HG03469 (cell line): Measurements from ENCODE around the gene METTL14.

Experiments
- ATAC-seq: cut with Tn5 transposase; IDR thresholded peaks from one replicate; pipeline ENCODE4 v1.9.1; 2021; ENCODE audit warnings: mild to moderate bottlenecking, moderate library complexity, moderate number of reproducible peaks; ENCODE audit not compliant: unreplicated experiment

Gene METTL14

DNA sequence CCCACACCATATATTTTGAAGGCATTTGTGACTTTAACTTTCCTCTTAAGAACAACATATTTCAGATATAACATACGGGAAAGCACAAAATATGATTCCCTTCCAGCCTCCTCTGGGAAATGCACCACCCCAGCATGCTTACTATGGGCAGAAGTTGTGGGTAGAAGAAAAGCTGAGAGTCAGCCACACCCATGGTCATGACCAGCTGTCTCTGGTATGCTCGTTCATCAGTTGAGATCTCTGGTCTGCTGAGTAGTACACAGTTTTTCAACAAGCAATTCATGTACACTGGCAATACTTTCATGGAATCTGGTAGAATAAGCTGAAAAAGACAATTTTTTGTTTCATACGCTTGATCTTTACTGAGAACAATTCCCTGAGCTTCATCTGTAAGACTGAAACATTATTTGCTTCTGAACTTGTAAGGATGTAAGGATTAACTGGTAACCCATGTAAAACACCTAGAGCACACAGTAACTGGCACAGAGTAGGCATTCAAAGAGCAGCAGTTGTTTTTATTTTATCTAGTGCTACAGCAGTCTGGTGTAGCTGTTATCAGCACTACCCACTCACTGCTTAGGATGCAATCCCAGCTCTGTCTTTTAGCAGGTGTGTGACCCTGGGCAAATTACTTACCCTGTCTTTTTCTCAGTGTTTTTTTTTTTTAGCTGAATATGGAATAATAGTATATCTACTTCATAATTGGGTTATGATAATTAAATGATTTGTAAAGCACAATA is 47.6 kb downstream of the METTL14 start:
- no peak for ATAC-seq

DNA sequence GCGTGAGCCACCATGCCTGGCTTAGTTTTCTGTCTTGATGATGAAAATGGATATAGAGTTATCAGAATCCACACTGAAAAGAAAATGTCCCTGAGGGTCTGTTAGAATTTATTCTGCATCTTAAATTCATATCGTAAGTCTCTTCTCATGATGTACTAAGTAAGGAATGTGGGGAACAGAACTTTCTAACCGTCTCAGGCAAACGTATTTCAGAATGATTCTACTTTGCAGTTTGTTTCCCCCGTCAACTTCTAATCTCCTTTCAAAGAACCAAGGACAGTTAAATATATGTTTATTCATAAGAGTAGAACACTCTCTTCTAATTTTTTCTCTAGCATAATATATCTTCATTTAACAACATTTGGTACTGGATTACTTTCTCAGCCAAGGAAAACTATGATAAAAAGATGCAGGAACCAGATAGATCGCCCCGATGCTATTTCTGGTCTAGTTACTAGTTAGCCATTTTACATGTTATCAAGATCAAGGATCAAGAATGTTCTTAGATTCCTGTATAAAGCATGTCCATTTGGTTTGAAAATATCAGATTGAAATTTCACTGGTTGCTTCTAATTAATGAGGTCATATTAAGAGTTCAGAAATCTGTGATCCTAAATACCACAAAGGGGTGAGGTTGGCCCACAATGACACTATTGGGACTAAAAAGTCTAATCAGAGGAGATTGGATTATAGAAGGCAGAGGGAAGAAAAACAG is 49.5 kb downstream of the METTL14 start:
- no peak for ATAC-seq

DNA sequence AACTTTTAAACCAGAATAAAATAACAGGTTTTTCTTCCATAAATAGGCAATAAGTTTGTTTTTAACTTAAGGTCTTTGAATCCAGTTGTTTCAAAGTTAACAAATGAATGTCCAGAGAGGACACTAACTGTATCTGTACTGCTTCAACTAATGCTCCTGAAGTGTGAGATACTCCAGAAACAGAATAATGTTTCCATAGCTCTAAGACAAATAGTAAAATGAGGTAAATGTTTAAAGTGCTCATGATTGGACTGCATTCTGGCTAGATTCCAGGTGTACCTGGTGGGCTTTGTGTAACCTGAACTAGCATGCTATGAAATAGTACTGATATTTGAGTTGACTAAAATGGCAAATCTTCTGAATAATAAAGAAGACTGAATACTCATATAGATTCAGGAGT is 51.7 kb downstream of the METTL14 start:
- ATAC-seq: no peak

DNA sequence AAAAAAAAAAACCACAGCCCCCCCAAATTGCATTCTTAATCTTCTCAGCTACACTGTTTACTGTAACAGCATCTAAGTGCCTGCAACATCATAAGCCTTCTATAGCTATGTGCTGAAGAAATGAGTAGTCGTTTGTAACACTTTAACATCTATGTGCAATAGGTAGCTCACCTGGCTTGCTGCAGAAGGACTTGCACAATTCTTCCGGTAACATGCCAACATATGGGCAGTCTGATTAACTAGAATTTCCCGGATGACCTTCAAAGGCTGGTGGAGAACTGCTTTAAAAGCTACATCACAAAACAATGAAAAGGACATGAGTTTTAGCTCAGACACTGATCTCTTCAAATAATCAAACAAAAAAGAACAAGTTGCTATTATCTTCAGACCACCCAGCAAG is 52.9 kb downstream of the METTL14 start:
- ATAC-seq: no peak

DNA sequence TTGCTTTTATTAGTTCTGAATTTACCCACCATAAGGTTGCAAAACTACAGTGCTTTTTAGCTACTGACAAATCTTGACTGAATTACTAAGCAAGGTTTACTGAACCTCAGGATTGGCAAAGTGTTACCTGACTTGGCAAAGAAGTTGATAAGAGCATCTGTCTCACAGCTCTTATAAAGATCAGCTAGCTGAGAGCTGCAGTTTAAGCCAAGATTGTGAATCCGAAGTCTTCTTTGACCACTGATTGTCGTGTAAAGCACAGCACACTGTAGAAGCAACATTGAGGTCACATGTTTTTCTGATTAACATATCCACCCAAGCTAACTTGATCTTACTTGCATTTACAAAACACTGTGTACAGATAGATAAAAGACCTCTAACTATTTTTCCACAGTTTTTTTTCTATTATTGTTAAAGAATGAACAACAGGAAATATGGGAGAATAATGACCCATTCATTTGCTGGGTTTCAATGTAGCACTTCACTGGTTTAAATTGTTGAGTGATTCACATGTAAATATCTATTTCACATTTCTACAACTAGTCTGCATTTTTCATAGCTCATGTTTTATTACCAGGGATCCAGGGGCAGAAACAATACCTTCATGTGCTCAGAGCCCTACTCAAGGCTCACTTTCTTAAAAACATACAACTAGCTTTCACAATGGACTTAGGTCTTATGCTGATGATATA is 54.0 kb downstream of the METTL14 start:
- ATAC-seq: no peak

DNA sequence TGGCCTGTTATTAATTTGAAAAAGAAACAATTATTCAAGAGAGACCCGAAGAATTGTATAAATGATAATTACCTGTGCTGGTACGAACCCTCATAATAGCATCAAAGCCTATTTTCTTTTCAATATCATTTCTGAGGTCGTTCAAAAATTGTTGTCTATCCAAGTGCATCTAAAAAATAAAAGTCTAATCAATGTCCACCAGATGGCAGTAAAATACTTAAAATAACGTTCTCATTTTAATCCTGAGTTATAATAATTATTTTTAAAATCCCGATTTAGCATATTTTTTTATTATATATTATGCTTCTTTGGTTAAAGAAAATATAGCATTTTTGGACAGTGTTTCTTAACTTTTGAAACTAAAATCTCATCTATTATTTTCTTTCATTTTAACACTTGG is 55.7 kb downstream of the METTL14 start:
- ATAC-seq: no peak

DNA sequence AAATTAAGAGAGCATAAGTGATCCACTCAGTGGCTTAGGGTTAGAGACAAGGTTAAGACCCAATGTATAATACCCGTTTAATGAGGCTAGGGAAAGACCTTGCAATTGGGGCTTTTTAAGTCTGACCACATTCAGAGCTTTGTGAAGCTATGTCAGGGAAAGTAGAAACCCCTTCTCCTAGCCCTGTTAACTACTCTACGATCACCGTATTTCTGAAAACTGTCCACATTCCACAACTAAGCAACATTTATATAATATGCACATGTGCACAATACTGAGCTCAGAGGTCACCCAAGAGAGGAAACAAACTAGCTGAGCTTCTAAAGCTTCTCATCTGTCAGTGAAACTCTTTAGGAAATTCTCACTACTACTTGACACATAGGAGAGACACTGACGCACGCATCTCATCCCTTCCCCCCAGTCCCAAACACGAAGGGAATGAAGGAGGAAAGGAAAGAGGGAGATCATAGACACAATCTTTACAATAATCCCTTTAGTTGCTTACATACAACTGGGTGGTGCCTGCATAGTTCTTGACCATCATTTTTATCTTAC is 56.2 kb downstream of the METTL14 start:
- ATAC-seq: no peak

DNA sequence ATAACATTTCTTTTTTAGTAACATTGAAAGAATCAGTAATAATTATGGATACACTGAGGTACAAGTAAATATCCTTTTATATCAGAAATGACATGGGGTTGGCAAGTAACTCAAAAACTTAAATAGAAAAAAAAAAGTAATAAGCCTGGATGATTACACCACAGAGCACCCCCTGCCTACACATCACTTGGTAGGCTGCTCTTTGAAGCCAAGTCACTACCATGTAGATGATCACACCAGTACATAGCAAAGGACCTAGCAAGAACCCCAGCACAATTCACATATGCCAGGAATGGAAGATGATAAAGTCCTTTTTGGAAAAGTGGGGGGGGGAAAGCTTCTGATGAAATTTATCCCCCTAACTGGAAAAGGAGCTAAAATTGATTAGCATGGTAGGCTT is 56.9 kb downstream of the METTL14 start:
- ATAC-seq: no peak

DNA sequence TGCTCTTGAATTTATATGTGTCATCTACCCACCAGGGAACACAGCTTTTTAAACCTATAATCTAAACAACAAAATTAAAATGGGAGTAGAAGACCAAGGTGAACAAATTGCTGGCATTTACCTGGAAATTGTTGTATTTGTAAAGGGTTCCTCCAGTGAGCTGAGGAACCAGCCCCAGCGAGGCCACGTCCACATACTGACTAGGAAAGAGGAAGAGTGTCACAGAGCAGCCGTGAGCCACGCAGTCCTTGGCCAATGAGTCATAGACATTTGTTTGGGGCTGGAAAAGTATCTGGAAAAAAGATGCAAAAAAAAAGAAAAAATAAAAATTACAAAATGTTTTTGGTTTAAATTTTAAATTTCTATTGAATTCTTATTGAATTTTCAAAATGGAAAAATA is 58.7 kb downstream of the METTL14 start:
- ATAC-seq: no peak

DNA sequence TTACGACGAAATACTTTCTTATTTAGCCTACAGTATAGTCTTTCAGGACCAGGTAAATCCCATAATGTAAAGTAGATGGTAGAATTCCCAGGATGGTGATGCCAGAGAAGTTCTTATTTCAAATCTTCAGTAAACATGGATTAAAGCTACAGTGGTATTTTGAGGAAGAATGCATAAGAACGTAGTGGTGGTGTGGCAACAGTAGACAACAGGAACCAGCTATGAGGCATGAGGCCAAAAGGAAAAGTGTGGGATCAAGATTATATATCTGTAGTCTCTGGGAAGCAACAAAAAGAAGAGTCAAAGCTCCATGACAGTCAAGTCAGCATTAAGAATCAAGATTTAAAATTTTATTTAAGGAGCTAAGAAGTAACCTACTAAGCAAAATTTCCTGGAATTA is 60.2 kb downstream of the METTL14 start:
- no peak for ATAC-seq

DNA sequence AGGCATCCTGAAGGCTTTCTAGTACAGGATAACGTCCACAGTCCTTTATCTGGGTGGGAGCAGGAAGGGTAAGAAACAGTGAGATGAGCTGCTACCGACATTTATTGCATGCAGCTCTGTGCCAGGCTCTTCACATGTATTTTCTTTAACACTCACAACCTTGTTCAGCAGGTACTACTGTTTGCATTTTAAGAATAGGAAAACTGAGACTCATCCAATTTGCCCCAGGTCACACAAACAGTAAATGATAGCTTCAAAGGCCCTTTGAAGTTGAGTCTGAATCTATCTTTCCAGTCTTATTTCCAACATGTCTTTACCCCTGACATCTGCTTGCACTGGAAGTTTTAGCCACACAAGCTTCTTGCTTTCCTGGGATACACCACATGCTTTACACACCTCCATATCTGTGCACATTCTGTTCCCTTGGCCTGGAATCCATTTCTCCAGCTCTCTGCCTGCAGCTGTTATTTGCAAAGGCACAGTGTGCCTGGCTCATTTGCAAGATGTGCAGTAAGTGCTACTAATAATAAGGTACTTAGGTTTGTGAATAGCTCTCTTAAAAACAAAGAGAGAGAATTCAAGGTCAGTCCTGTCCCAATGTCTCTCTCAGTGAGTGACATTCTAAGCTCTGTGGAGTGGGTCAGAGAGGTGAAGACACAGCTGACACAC is 61.2 kb downstream of the METTL14 start:
- ATAC-seq: no peak

DNA sequence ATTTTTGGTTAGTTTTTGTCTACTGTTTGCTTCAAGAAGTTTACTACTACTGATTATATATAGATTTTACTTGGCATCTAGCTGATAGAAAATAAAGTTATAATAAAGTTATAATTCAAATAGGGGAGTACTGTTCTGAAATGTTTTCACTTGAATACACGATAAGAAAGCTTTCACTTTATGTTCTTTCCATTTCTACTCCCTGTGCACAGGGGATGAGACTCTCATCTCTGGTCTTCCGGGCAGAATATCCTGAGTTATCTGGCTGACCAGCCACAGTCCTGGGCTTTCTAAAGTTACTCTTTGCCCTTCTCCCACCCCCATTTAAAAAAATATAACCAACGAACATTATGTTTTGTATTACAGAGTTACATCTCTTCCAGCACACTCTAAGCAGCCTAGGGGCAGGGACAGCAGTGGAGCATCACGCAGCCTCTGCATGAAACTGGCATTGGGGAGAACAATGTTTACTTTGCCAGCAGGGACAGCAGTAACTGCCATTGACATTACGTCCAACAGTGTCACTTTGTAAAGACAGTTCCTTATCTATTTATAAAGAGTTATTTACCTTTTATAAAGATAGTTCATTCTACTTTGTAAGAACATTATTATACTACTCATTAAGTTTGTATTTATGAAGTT is 64.3 kb downstream of the METTL14 start:
- no peak for ATAC-seq

DNA sequence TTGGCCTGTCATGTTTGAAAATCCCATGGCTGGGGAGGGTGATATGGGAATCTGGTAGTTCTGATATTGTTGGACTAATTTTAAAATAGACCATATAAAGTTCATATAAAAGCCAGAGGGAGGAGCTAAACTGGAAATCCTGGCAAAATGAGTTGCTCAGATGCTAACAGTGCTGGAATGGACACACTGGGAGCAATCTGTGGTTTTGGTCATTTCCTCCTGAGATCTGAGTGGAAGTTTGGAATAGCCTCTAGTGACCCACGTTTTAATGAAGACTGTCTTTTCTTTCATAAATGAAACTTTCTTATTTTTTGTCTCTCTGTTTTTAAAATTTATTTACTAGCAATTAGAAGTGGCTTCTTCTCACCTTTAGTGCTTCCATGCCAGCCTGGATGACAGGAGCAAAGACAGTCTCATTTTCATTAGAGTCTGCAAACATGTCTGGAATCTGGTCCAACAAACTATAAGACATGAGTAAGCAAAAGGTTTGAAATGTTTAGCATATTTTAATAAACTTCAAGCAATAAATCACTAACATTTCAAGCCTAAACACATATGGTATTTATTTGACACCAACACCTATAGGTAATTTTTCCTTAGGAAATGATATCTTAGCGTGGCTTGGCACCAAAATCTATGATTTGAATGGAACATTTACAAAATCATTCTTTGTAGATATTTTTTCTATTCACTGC is 66.6 kb downstream of the METTL14 start:
- no peak for ATAC-seq

DNA sequence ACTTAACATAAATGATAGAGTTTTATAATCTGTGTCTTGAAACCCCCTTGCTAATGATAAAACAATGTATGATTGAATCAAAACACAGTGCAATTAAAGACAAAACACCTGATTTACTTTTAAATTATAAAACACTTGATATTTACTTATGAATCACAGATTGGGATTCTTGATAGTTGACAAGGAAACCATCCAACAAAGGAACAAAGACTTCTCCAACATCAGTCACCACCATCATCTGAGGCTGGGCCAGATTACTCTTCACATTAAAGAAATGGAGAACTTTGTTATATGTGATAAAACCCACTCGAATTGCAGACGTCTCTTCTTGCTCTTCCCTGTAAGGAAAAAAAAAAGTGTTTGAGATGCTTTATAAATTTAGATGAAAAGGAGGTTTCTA is 67.4 kb downstream of the METTL14 start:
- no peak for ATAC-seq

DNA sequence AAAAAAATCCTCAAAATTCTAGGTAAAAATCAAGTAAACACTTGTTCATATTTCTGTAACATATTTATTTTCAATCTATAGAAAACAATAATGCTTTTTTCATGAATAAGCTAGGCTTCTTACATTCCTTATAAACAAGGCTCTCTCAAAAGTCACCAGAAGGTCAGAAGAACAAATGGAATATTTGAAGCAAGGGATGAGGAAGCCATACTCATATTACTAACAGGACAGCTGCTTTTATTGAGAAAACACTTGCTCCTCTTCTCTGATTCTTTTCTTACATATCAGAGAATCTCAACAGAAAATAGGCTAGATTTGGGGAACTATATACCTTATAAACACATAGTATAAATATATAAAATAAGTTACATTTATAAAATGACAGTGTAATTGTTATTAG is 67.9 kb downstream of the METTL14 start:
- ATAC-seq: no peak

DNA sequence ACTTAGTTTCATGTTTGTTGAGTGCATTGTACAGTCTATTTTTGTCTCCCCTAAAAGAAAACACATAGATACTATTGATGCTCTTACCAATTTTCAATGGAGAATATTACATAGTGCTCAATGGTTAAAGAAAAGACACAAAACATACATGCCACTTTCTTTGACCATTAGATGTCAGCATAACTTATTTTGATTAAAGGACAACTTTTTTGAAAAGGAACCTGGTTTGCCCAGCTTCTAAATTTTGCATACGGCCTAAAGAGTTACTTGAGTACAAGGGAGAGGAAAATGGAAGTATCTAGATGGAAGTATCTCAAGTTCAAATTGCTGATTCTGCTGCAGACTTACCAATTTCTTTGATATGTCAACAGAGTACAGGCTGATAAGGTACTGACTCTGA is 68.5 kb downstream of the METTL14 start:
- ATAC-seq: no peak

DNA sequence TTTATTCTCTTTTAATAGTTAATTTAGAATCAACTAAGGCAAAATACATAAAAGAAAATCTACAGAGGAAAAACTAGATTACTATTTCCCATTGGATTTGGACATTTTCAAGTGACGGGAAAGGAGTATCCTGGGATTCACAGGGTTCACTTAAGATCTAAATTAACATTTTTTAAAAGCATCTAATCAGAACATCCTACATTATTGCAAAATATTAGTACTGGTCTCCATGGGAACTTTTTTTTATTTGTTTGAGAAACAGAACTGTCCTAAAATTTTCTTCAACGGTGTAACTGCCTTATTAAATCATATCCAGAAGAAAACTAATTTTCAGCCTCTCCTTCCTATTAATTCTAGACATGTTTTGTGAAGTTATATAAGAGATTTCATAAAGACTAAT is 69.7 kb downstream of the METTL14 start:
- ATAC-seq: no peak

DNA sequence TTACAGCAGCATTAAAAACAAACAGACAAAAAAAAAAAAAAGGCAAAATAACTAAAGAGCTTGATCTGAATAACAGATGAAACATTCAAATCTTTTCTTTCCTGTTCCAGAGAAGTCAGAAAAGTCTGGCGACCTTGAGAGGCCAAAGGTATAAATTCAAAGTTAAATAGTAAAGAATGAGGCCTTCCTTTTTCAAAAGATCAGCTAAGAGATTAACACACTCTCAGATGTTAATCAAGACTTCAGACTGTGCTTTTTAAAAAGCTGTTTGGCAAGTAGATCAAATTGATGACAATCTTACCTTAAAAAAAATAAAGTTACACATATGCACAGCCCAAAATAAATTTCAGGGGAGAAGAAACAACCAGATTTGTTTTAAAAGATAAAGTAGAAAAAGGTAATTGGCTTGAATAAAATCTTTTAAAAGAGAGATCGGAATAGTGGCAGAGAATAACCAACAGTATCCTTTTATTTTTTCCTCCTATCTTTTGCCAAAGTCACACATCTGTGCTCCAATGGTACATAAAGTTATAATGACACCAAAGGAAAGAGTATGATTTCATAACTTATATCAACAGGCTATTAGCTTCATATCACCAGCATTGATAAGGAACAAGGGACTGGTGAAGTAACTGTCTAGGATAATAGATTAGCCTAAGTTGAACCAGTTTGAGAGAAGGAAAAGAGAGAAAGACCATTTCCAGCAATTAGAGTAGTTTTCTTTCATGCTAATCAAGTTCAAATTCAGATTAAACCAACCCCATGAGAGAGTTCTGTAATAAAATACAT is 70.4 kb downstream of the METTL14 start:
- ATAC-seq: no peak

DNA sequence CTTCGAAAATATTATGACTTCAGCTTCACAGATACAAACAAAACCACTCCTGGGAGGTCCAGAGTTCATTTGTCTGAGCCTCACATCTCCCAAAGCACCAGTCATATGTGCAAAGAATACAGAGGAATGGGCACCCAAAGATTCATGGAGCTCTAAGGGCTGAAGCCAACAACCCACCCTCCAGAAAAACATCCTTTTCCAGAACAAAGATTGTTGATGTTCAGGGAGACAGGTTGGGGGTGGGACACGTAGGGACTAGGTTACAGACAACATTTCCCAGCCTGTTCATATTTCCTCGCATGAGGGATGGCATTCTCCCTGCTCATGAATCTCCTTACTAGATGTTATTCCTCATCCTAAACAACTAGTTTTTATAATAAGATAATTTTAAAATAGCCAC is 71.2 kb downstream of the METTL14 start:
- ATAC-seq: no peak
